ENCODE results near the gene TTC39B.

DNA sequence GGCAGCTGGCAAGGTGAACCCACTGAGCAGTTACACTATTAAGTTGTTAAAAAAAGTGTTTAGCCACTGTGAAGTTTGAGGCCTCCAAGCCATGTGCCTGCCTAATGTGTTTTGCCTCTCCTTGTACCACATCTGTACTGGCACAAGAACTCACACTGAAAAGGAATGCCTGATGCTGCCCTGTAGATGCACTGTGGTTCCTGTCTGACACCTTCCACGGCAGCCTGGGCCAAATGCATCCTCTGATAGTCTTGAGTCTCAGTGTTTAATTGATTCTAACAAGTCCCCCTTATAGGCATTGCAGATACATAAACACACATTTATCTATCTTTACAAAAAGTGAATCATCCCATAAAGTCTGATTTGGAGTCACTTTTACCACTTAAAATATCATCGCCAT, 169.9 kb downstream of the TTC39B start:
- TF ChIP-seq CTCF (IDR thresholded peaks at IDR 0.05) (no peak), POLR2A (IDR thresholded peaks at IDR 0.05) (no peak), POLR2AphosphoS5 (IDR thresholded peaks at IDR 0.05) (no peak)

Measured in transverse colon (tissue), 4 donors.